ENCODE measurements around the gene PCOLCE2. TPM values are rescaled to one million over a fixed set of nuclear protein-coding genes. Genes with fewer than 3 reads are reported as not detected.

Gene PCOLCE2
- total RNA-seq, 1 donor from 2014 or later, result 32.5 TPM

DNA sequence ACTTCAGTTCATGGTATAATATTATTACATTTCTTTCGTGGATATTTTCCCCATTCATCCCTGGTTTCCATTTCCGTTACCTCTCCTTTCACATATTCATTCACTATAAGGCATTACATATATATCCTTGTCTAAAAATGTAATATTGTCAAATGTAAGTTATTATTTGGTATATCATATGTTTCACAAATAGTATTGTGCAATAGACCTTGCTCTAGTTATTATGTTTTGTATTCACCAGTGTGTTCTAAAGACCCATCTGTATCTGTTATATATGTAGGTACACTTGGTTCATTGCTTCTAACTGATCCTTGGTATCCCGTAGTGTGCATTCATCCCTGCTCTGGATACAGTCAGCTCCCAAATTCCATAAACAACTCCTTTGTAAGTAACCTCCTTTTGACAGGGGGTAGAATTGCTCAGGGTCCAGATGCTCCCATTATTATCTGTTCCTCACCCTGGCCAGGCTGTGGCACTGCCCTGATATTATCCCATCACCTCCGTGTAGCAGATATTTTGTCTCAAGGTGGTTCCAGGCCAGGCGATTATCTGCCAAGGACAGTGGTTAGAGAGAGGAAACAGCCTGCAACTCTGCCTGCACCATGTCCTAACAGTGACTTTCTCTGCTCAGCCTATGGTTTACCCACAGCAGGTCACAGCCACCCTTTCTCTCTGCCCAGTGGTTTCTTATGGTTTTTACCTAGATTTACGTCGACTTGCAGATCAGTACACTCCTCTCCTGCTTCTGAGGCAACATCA lies 45.4 kb upstream of the PCOLCE2 start:
- no peaks in the 10 kb centered on the region for H3K9me3 ChIP-seq (ENCODE audit: low read depth)
- H3K4me3 Mint-ChIP-seq, result no peak overlapping the region
- TF ChIP-seq EZH2 (IDR thresholded peaks at IDR 0.05) (no peak), EZH2phosphoT487 (IDR thresholded peaks at IDR 0.05) (no peak)
- TF ChIP-seq, protein P1, sequence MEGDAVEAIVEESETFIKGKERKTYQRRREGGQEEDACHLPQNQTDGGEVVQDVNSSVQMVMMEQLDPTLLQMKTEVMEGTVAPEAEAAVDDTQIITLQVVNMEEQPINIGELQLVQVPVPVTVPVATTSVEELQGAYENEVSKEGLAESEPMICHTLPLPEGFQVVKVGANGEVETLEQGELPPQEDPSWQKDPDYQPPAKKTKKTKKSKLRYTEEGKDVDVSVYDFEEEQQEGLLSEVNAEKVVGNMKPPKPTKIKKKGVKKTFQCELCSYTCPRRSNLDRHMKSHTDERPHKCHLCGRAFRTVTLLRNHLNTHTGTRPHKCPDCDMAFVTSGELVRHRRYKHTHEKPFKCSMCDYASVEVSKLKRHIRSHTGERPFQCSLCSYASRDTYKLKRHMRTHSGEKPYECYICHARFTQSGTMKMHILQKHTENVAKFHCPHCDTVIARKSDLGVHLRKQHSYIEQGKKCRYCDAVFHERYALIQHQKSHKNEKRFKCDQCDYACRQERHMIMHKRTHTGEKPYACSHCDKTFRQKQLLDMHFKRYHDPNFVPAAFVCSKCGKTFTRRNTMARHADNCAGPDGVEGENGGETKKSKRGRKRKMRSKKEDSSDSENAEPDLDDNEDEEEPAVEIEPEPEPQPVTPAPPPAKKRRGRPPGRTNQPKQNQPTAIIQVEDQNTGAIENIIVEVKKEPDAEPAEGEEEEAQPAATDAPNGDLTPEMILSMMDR (IDR thresholded peaks at IDR 0.05), result no peak
- no peaks in the 10 kb centered on the region for H3K4me1 Mint-ChIP-seq
- H3K4me2 ChIP-seq, result no peak overlapping the region
- no peak overlapping the region for H3K27ac ChIP-seq
- H4K20me1 ChIP-seq (ENCODE audit: low read depth), result no peaks in the 10 kb centered on the region
- H3K27ac Mint-ChIP-seq, result no peak overlapping the region
- H3K36me3 Mint-ChIP-seq, result no peaks in the 10 kb centered on the region
- no peaks in the 10 kb centered on the region for H3K36me3 ChIP-seq
- H3K27me3 Mint-ChIP-seq (ENCODE audit: insufficient read depth, low read depth), result peaks cover 2% of the 10 kb centered on the region
- H3K4me1 ChIP-seq, result no peaks in the 10 kb centered on the region
- no peaks in the 10 kb centered on the region for H3K9me3 Mint-ChIP-seq
- H3K79me2 ChIP-seq (ENCODE audit: low read depth), result no peaks in the 10 kb centered on the region
- no peak overlapping the region for H3K9ac ChIP-seq
- no peak for DNase-seq (ENCODE audit: low spot score)
- H2AFZ ChIP-seq (replicated peaks), result no peak overlapping the region
- no peaks in the 10 kb centered on the region for H3F3A ChIP-seq (ENCODE audit: low read depth)
- no peak overlapping the region for H3K4me3 ChIP-seq
- no peaks in the 10 kb centered on the region for H3K27me3 ChIP-seq

- TF ChIP-seq, protein P1 (IDR thresholded peaks at IDR 0.05), result no peak
- TF ChIP-seq EZH2phosphoT487 (IDR thresholded peaks at IDR 0.05) (no peak), EZH2 (IDR thresholded peaks at IDR 0.05) (no peak)
- H3K4me3 Mint-ChIP-seq, result no peak overlapping the region
- DNase-seq (ENCODE audit: low spot score), result no peak
- no peaks in the 10 kb centered on the region for H3K4me1 ChIP-seq
- peak overlapping the region; percentile 18 for H2AFZ ChIP-seq (replicated peaks)
- H3K36me3 Mint-ChIP-seq, result no peaks in the 10 kb centered on the region
- H3K27me3 ChIP-seq, result no peaks in the 10 kb centered on the region
- no peaks in the 10 kb centered on the region for H3F3A ChIP-seq (ENCODE audit: low read depth)
- H3K4me2 ChIP-seq, result no peak overlapping the region
- no peaks in the 10 kb centered on the region for H3K36me3 ChIP-seq
- no peak overlapping the region for H3K27ac Mint-ChIP-seq
- no peaks in the 10 kb centered on the region for H4K20me1 ChIP-seq (ENCODE audit: low read depth)
- H3K27me3 Mint-ChIP-seq (ENCODE audit: insufficient read depth, low read depth), result peaks cover 2% of the 10 kb centered on the region
- H3K4me1 Mint-ChIP-seq, result no peaks in the 10 kb centered on the region
- H3K9me3 Mint-ChIP-seq, result no peaks in the 10 kb centered on the region
- no peaks in the 10 kb centered on the region for H3K79me2 ChIP-seq (ENCODE audit: low read depth)
- no peaks in the 10 kb centered on the region for H3K9me3 ChIP-seq (ENCODE audit: low read depth)
- no peak overlapping the region for H3K27ac ChIP-seq
- H3K9ac ChIP-seq, result no peak overlapping the region
- H3K4me3 ChIP-seq, result no peak overlapping the region
These were observed 42.3 kb upstream of the PCOLCE2 start for GRCh38 chr3:142931222-142931621.

GRCh38 chr3:142930463-142930862 lies 41.6 kb upstream of the PCOLCE2 start:
- H3K4me1 ChIP-seq, result no peaks in the 10 kb centered on the region
- H3K9ac ChIP-seq, result no peak overlapping the region
- no peak overlapping the region for H3K4me3 ChIP-seq
- TF ChIP-seq EZH2phosphoT487 (IDR thresholded peaks at IDR 0.05) (no peak), EZH2 (IDR thresholded peaks at IDR 0.05) (no peak)
- TF ChIP-seq, protein P1 (IDR thresholded peaks at IDR 0.05), result no peak
- H3F3A ChIP-seq (ENCODE audit: low read depth), result no peaks in the 10 kb centered on the region
- H3K27me3 Mint-ChIP-seq (ENCODE audit: insufficient read depth, low read depth), result peaks cover 3% of the 10 kb centered on the region
- no peak overlapping the region for H3K4me2 ChIP-seq
- H3K79me2 ChIP-seq (ENCODE audit: low read depth), result no peaks in the 10 kb centered on the region
- no peak overlapping the region for H3K4me3 Mint-ChIP-seq
- no peak for DNase-seq (ENCODE audit: low spot score)
- no peaks in the 10 kb centered on the region for H4K20me1 ChIP-seq (ENCODE audit: low read depth)
- no peaks in the 10 kb centered on the region for H3K36me3 Mint-ChIP-seq
- H3K9me3 Mint-ChIP-seq, result no peaks in the 10 kb centered on the region
- H3K27me3 ChIP-seq, result no peaks in the 10 kb centered on the region
- H3K27ac ChIP-seq, result no peak overlapping the region
- H3K9me3 ChIP-seq (ENCODE audit: low read depth), result no peaks in the 10 kb centered on the region
- H2AFZ ChIP-seq (replicated peaks), result no peak overlapping the region
- no peak overlapping the region for H3K27ac Mint-ChIP-seq
- no peaks in the 10 kb centered on the region for H3K4me1 Mint-ChIP-seq
- H3K36me3 ChIP-seq, result no peaks in the 10 kb centered on the region
